HG02981 (cell line): ENCODE results near the gene TMBIM6.
A peak's percentile ranks its signal among the peaks of the same experiment; 100 is the strongest.
"Not testable (repeated sequence)": the region's sequence is repeated elsewhere in the genome, so short reads cannot be mapped to it uniquely, and the experiment has no call there.

Source experiments
- ATAC-seq: cut with Tn5 transposase; IDR thresholded peaks from one replicate; pipeline ENCODE4 v1.9.1; 2021; ENCODE audit warnings: mild to moderate bottlenecking, moderate library complexity; ENCODE audit not compliant: unreplicated experiment

The TMBIM6 gene

GRCh38 chr12:49728446-49728845, 12.9 kb upstream of the TMBIM6 start:
- no peak for ATAC-seq

GRCh38 chr12:49730050-49730449, 11.3 kb upstream of the TMBIM6 start:
- ATAC-seq: no peak

GRCh38 chr12:49730568-49731101, 10.7 kb upstream of the TMBIM6 start:
- ATAC-seq: no peak

- no peak for ATAC-seq
Observed at GRCh38 chr12:49733219-49734017, 7.9 kb upstream of the TMBIM6 start.

GRCh38 chr12:49734900-49735299, 6.5 kb upstream of the TMBIM6 start:
- ATAC-seq: not testable (repeated sequence)

GRCh38 chr12:49738721-49739120, 2.6 kb upstream of the TMBIM6 start:
- not testable (repeated sequence) for ATAC-seq

GRCh38 chr12:49740277-49740676, 1.1 kb upstream of the TMBIM6 start:
- not testable (repeated sequence) for ATAC-seq

GRCh38 chr12:49741882-49742620, 694 bp downstream of the TMBIM6 start:
- ATAC-seq: peak; percentile 62

- ATAC-seq: no peak
Observed at GRCh38 chr12:49744363-49744885, 3.1 kb downstream of the TMBIM6 start.

GRCh38 chr12:49748306-49748705, 6.9 kb downstream of the TMBIM6 start:
- no peak for ATAC-seq

- ATAC-seq: no peak
Observed at GRCh38 chr12:49748800-49749199, 7.4 kb downstream of the TMBIM6 start.

- no peak for ATAC-seq
Observed at GRCh38 chr12:49750027-49750995, 9.0 kb downstream of the TMBIM6 start.

- no peak for ATAC-seq
Observed at GRCh38 chr12:49750996-49751393, 9.6 kb downstream of the TMBIM6 start.

- ATAC-seq: no peak
Observed at GRCh38 chr12:49761677-49762467, 20.5 kb downstream of the TMBIM6 start.

GRCh38 chr12:49762468-49762847, 21.1 kb downstream of the TMBIM6 start:
- no peak for ATAC-seq

- ATAC-seq: no peak
Observed at GRCh38 chr12:49763006-49763591, 21.7 kb downstream of the TMBIM6 start.

- ATAC-seq: no peak
Observed at GRCh38 chr12:49764126-49764525, 22.8 kb downstream of the TMBIM6 start.

GRCh38 chr12:49766115-49766455, 24.7 kb downstream of the TMBIM6 start:
- ATAC-seq: no peak

GRCh38 chr12:49767333-49767732, 26.0 kb downstream of the TMBIM6 start:
- no peak for ATAC-seq
